H1 (cell line): ENCODE measurements around the gene C19orf47. TPM values are rescaled to one million over a fixed set of nuclear protein-coding genes. Genes with fewer than 3 reads are reported as not detected.

Experiments
- ASH2L ChIP-seq: fragments of 200-600, 300-600 bp; sonication (generic); IDR thresholded peaks from one replicate; pipeline ENCODE4 v1.7.1; 2017; ENCODE audit warnings: low read length
- BCL11A ChIP-seq, 2 experiments: IDR thresholded peaks; one replicate each; pipeline ENCODE4 v1.6.1; 2011; ENCODE audit warnings: low read depth in 2 of 2, low read length in 2 of 2, mild to moderate bottlenecking in 2 of 2
- CHD2 ChIP-seq: IDR thresholded peaks from 2 replicates; pipeline ENCODE4 v1.6.1; 2012; ENCODE audit warnings: low read length, improper control_type of control experiment
- CTCF ChIP-seq, 3 experiments: IDR thresholded peaks; 1 replicate in 2 of 3; 2 replicates in 1 of 3; pipeline versions ENCODE4 v1.5.1 to v1.6.1; 2011; ENCODE audit warnings: low read length in 3 of 3, mild to moderate bottlenecking in 3 of 3, inconsistent platforms in 2 of 3, low read depth in 1 of 3, moderate library complexity in 1 of 3; ENCODE audit not compliant: insufficient read depth in 1 of 3; ENCODE audit errors: control extremely low read depth in 1 of 3
- EP300 ChIP-seq, 2 experiments: IDR thresholded peaks; 1 replicate in 1 of 2; 2 replicates in 1 of 2; pipeline ENCODE4 v1.6.1; 2011 to 2012; ENCODE audit warnings: low read depth in 2 of 2, low read length in 2 of 2, mild to moderate bottlenecking in 2 of 2, borderline replicate concordance in 1 of 2, inconsistent platforms in 1 of 2, moderate library complexity in 1 of 2
- EZH2 ChIP-seq: fragments of 200-600 bp; sonication (generic); IDR thresholded peaks from 2 replicates; pipeline ENCODE4 v1.7.1; 2012; ENCODE audit warnings: low read depth, mild to moderate bottlenecking, moderate library complexity, low read length, inconsistent platforms; ENCODE audit not compliant: severe bottlenecking
- GABPA ChIP-seq: IDR thresholded peaks from 2 replicates; pipeline ENCODE4 v1.6.1; 2011; ENCODE audit warnings: mild to moderate bottlenecking, low read length, moderate library complexity, borderline replicate concordance; ENCODE audit not compliant: insufficient read depth
- HDAC2 ChIP-seq, 2 experiments: fragments of 300-600 bp in 1 of 2; sonication (generic) in 1 of 2; IDR thresholded peaks; 2 replicates each; pipeline ENCODE4 v1.6.1; 2011 to 2012; ENCODE audit warnings: low read depth in 2 of 2, low read length in 2 of 2, mild to moderate bottlenecking in 2 of 2, moderate library complexity in 2 of 2, borderline replicate concordance in 1 of 2, inconsistent platforms in 1 of 2
- KDM1A ChIP-seq: fragments of 200-600, 300-600 bp; sonication (generic); IDR thresholded peaks from 2 replicates; pipeline ENCODE4 v1.7.1; 2016; ENCODE audit warnings: mild to moderate bottlenecking, low read length, borderline replicate concordance
- KDM5A ChIP-seq: fragments of 200-600 bp; IDR thresholded peaks from 2 replicates; pipeline ENCODE4 v1.7.1; 2012; ENCODE audit warnings: mild to moderate bottlenecking, low read length, inconsistent platforms, mixed read lengths
- NRF1 ChIP-seq: IDR thresholded peaks from 2 replicates; pipeline ENCODE4 v1.6.1; 2011; ENCODE audit warnings: mild to moderate bottlenecking, low read depth, low read length, improper control_type of control experiment
- PHF8 ChIP-seq: fragments of 200-600 bp; sonication (generic); conservative IDR thresholded peaks from 2 replicates; pipeline ENCODE4 v1.7.1; 2012; ENCODE audit warnings: low read depth, mild to moderate bottlenecking, inconsistent platforms, low read length, moderate library complexity
- POLR2A ChIP-seq, 2 experiments: IDR thresholded peaks; 1 replicate in 1 of 2; 2 replicates in 1 of 2; pipeline ENCODE4 v1.6.1; 2011; ENCODE audit warnings: low read depth in 2 of 2, low read length in 2 of 2, mild to moderate bottlenecking in 2 of 2; ENCODE audit errors: control extremely low read depth in 1 of 2
- POU5F1 ChIP-seq: IDR thresholded peaks from 2 replicates; pipeline ENCODE4 v1.6.1; 2011; ENCODE audit warnings: low read depth, mild to moderate bottlenecking, low read length, moderate library complexity
- RNF2 ChIP-seq: fragments of 200-900, 300-1000 bp; sonication (generic); IDR thresholded peaks from 2 replicates; pipeline ENCODE4 v1.7.1; 2016; ENCODE audit warnings: borderline replicate concordance, low read depth, mild to moderate bottlenecking, antibody characterized with exemption, low read length; ENCODE audit not compliant: poor library complexity, severe bottlenecking; ENCODE audit errors: missing control alignments
- SIN3A ChIP-seq, 2 experiments: IDR thresholded peaks in 1 of 2; conservative IDR thresholded peaks in 1 of 2; 2 replicates each; pipeline ENCODE4 v1.6.1; 2011 to 2012; ENCODE audit warnings: low read length in 2 of 2, improper control_type of control experiment in 1 of 2, low read depth in 1 of 2, mild to moderate bottlenecking in 1 of 2
- SIRT6 ChIP-seq: IDR thresholded peaks from one replicate; pipeline ENCODE4 v1.7.1; 2012; ENCODE audit warnings: low read length, inconsistent platforms
- SP4 ChIP-seq: IDR thresholded peaks from 2 replicates; pipeline ENCODE4 v1.6.1; 2012; ENCODE audit warnings: low read length, inconsistent platforms
- TBP ChIP-seq: IDR thresholded peaks from 2 replicates; pipeline ENCODE4 v1.6.1; 2011; ENCODE audit warnings: low read depth, low read length, improper control_type of control experiment
- ZNF274 ChIP-seq: IDR thresholded peaks from 2 replicates; pipeline ENCODE4 v1.7.0; 2012; ENCODE audit warnings: low read length, borderline replicate concordance; ENCODE audit errors: extremely low read depth
- polyA plus RNA-seq, 7 experiments: library from polyadenylated mRNA; depleted of rRNA in 3 of 7; stranded (reverse) in 5 of 7; unstranded in 2 of 7; fragments of >200 nt in 5 of 7; fragments of 200-250 nt in 2 of 7; gene quantifications; 1 replicate in 5 of 7; 2 replicates in 1 of 7; 4 replicates in 1 of 7; pipeline versions ENCODE4 v1.2.1 to v1.2.3, GENCODE V29; 2011 to 2013; ENCODE audit warnings: missing spikeins in 2 of 7, mixed read lengths in 2 of 7
- total RNA-seq: library from RNA; stranded (reverse); fragmentation: NEBNext Ultra II Directional; extraction: Animal tissue kit (Norgen Biotek cat#: 25700); gene quantifications from 2 replicates; pipeline ENCODE4 v1.2.1, GENCODE V29; 2021

The C19orf47 gene
- total and polyA plus RNA-seq, 2 of the 8 experiments (the other 6 are each of a cell fraction or from before 2014, with no cell fraction given) = 17.8 to 27.3 TPM

- no peak for TF ChIP-seq ZNF274
- peak in 1 of 2 experiments; percentile 85; a peak in 1 of 4 replicates for TF ChIP-seq HDAC2 (IDR thresholded peaks at IDR 0.05; ENCODE audit: borderline replicate concordance in 1 of 2, low read depth in 2 of 2, low read length in 2 of 2)
- peak; percentile 99 for TF ChIP-seq KDM1A
- no peak for TF ChIP-seq EZH2
- TF ChIP-seq GABPA = peak; percentile 58; the same call in 1 of the 2 replicates
- 0 out of 4 replicates have a peak, but pooled peaks of 1 of the 2 experiments have one; percentile 12 for TF ChIP-seq SIN3A (conservative IDR thresholded peaks at IDR 0.05 in 1 of 2, IDR thresholded peaks at IDR 0.05 in 1 of 2; ENCODE audit: low read depth in 1 of 2, low read length in 2 of 2)
- TF ChIP-seq POU5F1 = no peak
- TF ChIP-seq CHD2 = no peak
- no peak for TF ChIP-seq KDM5A
- TF ChIP-seq SP4 = no peak
- peak; percentile 58 for TF ChIP-seq PHF8
- no peak for TF ChIP-seq BCL11A (IDR thresholded peaks at IDR 0.05; ENCODE audit: low read depth in 2 of 2, low read length in 2 of 2)
- TF ChIP-seq RNF2 = no peak
- no peak for TF ChIP-seq ASH2L
- TF ChIP-seq NRF1 = peak; percentile 76
- TF ChIP-seq TBP = peak; percentile 59
- no peak for TF ChIP-seq CTCF (IDR thresholded peaks at IDR 0.05; ENCODE audit: control extremely low read depth in 1 of 3, insufficient read depth in 1 of 3, low read depth in 1 of 3, low read length in 3 of 3)
- TF ChIP-seq EP300 (IDR thresholded peaks at IDR 0.05; ENCODE audit: borderline replicate concordance in 1 of 2, low read depth in 2 of 2, low read length in 2 of 2) = no peak
- TF ChIP-seq POLR2A (IDR thresholded peaks at IDR 0.05; ENCODE audit: control extremely low read depth in 1 of 2, low read depth in 2 of 2, low read length in 2 of 2) = no peak; a peak in 1 of 3 replicates
- TF ChIP-seq SIRT6 = no peak
Observed at GRCh38 chr19:40285353-40286234, 62.6 kb downstream of the C19orf47 start (continued).
